ENCODE data around the gene MAST4.

Gene MAST4

DNA sequence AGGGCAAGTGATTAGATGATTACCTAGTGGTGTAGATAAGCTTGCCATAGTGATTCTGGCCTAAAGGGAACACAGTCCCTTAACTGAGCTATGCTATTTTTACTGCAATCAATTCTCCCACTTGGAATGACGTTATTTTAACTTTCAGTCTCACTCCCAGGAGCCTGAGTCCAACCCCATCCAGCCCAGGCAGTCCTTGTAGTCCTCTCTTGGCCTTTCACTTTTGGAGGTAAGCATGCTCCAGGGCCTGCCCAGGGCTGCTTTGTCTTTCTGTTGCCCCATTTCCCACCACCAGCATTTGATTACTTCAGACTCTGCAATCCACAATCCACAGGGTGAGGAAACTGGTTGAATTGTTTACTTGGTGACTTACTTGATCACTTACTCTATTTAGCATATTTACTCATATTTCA, 367.4 kb downstream of the MAST4 start:
- DNase-seq (ENCODE audit: low spot score) = no peak

DNA sequence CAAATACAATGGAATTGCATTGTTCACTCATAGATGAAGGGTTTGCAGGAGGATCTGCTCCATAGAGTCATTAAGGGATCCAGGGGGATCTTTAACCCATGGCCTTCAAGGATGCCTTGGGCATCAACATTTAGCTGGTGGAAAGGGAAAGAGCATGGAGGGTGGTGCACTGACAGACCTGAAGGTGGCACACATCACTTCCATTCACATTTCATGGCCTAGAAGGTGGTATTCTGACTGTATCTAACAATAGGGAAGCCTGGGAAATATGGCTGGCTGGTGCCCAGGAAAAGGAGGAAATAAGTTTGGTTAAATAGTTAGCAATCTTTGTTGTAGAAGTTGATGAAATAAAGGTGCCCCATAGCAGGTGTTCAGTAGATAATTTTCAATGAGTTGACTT, 370.2 kb downstream of the MAST4 start:
- no peak for DNase-seq (ENCODE audit: low spot score)

DNA sequence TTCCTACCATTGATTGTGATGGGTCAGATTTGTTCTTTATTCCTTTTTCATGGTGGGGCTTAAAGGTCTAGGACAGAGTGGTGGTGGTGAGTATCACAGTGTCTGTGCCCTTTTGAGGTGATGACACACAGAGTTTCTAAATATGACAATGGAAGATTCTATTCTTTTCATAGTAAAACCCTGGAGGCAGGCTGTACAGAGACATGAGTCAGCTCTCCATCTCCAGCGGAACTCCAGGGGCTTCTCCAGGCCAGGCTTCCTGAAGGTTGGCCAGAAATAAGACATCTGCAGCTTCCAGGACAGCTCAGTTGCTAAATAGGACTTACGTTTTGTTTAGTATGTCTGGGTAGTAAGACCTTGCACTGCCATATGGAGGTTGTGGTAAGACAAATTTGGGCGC, 370.9 kb downstream of the MAST4 start:
- DNase-seq (ENCODE audit: low spot score) = no peak

DNA sequence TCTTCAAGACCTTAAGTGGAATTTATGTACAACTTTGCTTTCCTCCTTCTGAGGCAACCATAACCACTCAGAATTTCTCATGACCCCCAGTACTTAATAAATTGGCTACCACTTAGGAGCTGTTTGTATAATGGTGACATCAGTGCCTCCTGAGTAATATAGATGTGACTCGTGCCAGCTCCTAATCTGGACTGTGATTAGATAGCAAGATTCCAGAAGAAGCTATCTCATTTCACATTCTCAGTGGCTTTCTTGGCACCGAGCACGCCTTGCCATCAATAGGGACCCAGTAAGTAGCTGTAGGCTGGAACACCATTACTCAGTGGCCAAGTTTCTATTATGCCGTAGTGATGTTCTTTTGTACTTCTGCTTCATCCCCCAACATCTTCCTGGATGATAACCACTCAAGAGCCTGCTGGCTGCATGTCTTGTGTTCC, 371.7 kb downstream of the MAST4 start:
- DNase-seq (ENCODE audit: low spot score) = no peak

DNA sequence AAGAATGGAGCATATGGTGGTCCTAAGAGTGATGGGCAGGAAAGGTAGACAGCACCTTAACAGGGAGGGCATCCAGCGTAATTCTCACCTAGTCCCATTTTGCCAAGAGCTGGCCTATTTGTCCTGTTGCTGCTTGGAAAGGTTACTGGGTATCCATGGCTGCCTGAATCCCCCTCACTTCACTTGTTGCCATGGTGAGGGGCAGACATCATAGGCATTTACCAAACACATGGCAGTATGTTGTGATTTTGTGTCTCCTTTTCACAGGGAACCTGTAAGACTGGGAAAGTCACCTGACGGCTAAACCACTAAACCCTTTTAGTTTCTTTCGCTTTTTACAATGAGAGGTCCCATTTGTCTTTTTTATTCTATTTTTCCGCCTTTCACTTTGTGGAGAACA, 373.3 kb downstream of the MAST4 start:
- DNase-seq (ENCODE audit: low spot score) = no peak

DNA sequence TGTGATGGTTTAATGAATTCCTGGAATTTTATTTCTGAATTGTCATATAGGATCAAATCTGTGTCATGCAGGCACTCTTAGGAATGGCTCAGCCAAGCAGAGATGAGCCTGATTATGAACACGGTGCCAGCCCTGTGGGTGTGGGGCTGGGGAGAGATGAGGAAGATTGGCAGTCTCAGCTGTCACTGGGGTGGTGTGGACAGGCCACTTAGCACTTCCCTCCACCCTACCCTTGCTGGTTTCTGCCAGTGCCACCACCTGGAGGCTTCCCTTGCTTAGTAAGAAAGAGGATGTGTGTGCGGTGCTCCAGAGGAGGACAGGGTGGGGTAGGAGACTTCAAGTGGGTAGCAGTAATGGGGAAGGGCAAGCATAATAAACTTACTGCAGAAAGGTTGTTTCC, 373.8 kb downstream of the MAST4 start:
- no peak for DNase-seq (ENCODE audit: low spot score)

DNA sequence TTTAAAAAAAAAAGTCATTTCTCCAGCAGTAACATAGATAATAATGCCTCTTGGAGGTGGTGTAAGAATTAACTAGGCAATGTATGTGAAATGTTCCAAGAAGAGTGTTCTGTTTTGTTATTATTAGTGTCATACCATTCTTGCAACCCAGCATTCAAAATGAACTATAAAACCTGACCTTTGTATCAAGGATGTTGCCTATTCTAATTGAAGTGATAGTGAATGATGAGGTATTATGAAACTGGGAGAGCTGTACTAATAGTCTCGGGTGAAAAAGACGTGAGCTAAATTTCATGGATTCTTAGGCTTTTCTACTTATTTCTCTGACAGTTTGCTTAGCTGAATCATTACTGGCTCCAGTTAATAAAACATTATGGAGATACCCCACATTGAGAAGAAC, 375.8 kb downstream of the MAST4 start:
- no peak for DNase-seq (ENCODE audit: low spot score)

DNA sequence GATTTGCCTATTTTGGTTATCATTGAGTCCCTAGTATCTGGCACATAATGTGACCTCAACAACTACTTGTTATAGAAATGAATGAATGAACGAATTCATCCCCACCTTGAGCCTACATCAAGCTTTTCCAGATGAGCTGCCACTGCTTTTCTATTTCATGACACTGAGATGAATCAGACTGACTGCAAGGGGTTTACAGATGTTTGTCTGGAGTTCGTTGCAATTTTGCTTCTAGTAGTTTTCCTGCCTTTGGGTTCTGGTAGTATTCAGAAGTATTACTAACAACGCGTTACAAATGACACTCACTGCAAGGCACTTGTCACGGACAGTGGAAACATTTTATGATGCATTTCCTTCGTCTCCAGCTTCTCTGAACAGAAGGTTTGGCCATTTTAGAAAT, 378.1 kb downstream of the MAST4 start:
- DNase-seq (ENCODE audit: low spot score) = no peak

DNA sequence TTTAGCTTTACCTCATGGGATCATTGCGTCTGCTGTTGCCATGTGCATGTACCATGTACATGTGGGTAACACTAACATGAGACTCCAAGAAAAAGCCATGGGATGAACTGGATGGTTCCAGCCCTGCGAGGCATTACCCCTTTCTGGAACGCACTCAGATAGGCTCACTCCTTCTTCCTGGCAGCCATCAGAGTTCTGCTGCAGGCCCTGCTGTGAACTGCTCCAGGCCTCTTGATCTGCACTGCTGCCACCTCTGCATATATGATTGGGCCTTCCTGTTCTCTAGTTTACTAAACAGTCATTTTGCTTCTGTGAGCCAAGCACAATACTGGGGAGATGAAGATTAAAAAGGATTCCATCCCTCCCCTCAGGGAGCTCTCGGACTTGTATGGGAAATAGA, 379.9 kb downstream of the MAST4 start:
- no peak for DNase-seq (ENCODE audit: low spot score)

DNA sequence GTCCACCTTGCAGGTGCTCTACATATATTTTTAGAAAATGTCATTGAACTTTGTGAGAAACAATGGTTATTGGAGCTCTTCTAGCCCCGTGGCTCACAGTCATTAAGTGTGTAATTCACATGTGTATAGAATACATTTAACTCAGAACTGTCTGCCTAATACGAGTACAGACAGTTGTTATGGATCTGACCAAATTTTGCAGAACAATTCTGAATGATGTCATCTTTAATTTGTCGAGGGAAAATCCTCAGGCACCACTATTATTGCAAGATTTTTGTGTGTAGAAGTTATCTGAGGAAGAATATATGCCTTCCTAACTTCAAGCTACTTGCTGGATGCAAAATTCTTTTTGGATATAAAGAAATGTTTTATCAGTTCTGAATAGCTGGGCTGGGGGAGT, 383.5 kb downstream of the MAST4 start:
- DNase-seq (ENCODE audit: low spot score) = no peak

DNA sequence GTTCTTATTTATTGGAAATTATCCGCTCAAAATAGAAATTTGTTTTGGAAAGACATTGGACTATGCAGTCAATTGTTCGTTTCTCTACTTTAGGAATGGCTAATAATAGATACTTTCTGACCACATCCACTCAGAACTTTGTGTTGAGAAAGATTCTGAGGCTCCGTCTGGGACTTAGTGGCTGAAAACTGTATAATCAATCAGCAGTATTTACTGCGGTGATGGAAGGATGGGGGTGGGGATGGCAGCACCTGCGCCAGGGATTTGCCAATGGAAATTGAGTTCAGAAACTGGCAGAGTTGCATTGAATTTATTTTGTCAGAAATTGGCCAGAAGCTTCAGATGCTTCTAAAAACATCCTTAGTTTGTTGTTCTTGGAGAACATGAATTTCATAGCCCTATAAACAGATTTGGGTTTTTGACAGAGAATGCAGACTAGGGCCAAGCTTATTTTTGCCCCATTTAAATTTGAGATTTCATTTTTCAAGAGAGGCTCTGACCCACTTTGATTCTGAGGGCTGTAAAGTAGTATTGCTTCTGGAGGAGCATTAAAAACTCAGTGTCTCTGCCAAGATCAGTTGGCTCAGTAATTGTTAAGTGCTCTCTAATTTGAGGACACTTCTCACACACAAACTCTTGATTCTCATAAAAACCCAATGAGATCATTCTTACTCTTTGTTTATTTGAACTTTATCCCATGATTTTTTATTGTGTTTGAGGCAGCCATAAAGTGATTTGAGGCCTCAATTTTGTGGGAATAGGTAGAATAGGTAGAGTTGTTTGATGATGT, 385.3 kb downstream of the MAST4 start:
- no peak for DNase-seq (ENCODE audit: low spot score)

DNA sequence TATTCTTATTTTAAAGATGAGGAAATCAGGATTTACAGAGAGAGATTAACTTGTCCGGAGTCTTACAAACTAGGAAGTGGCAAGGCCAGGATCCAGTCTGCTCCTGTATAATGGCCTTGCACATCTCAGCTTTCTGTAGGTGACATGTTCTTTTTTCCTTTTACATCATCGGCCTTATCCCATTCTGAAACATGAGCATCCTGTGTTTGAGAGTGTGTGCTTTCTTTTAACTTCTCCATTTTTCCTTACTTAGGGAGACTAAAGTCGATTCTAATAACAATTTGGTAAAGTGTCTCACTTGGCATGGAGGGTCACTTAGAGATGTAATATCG, 385.8 kb downstream of the MAST4 start:
- no peak for DNase-seq (ENCODE audit: low spot score)

DNA sequence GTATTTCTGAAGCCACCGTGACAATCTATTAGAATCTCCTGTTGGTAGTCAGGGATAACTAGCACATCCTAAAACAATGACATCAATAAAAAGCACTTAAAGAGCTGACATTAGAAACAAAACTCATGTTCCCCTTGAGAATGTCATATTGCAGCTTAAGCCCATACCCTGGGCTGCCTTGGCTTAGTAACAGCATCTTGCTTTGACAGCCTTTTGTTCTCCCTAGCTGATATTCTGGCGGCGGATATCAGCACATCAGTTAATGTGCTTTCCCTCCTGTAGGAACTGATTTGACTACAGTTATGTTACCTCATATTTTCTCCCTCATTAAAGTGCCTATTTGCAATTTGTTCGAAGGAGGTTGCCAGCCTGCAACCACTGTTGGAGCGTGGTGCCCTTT, 386.3 kb downstream of the MAST4 start:
- DNase-seq (ENCODE audit: low spot score) = no peak

DNA sequence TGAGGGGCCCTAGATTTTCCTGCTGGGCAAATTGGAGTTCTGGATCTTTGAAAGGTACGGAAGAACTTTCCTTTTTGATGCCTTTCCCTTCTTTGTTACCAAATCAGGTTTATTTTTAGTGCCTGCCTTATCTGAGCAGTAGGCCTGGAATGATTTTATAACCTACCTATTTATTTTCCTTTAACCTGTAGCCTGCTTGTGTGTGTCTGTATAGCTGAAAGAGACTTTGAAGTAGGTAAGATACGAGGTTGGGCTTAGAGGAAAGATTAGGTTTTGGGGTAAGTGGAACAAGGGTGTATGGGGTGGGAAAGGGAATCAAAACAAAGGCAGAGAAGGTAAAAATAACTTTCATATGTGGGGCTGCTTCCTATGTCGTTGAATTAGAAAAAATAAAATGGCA, 389.2 kb downstream of the MAST4 start:
- DNase-seq (ENCODE audit: low spot score) = no peak

DNA sequence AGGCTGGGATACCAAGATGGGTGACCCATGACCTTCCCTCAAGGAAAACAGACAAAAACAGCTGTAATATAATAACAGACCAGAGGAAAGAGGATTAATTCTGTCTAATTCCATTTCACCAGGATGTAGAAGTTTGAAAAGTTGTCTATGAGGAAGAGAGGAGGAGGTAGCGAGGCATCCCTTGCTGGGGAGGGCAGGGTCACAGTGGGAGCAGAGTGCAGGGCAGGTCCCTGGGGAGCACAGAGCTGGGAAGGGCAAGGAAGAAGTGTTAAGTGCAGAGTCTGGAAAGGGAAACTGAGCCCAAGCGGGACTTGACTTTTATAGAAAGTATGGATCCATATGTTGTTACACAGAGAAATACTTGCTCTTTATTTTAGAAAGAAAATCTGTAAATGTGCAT, 389.8 kb downstream of the MAST4 start:
- DNase-seq (ENCODE audit: low spot score) = no peak

DNA sequence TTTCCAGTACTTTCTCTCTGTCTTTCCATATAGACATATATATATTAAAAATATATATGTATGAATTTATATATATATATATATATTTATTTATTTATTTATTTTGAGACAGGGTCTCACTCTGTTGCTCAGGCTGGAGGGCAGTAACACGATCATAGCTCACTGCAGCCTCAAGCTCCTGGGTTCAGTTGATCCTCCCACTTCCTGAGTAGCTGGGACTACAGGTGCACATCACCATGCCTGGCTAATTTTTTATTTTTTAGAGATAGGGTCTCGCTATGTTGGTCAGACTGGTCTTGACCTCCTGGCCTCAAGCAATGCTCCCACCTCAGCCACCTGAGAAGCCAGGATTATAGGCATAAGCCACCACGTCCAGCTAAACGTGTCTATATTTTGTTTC, 390.3 kb downstream of the MAST4 start:
- no peak for DNase-seq (ENCODE audit: low spot score)

DNA sequence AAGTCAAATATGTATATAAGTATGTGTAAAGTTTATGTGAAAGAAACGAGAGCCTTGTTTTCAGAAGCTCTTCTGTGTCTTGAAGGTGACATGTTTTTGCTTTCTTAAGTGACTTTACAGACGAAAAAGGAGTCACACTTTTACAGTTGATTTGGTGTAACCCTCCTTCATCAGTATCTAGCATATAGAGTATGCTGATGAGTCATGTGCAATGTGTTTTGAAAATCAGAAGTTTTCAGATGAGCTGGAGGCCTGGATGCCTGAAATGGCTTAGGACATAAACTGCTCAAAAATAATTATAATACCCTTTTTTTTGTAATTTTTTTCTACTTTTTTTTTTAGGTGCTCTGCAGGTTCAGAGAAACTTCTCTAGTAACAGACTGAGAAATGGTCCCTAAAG, 390.9 kb downstream of the MAST4 start:
- no peak for DNase-seq (ENCODE audit: low spot score)

DNA sequence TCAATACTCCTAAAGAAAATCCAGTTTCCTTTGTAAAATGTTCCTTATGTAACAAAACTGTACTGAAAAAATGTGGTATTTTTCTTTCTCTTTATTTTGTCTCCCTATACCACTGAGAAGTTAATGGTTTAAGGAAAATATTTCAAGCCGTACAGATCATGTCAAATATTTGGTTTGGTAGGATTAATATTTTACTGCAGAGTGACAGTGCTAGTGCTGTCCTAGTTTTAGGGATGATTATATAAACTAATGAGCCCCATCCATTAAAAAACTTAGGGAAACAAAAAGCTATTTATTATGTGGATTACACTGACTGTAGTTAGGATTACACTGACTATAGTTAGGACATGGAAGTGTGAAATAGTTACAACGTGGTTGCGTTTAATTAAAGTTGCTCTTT, 391.3 kb downstream of the MAST4 start:
- DNase-seq (ENCODE audit: low spot score) = no peak

DNA sequence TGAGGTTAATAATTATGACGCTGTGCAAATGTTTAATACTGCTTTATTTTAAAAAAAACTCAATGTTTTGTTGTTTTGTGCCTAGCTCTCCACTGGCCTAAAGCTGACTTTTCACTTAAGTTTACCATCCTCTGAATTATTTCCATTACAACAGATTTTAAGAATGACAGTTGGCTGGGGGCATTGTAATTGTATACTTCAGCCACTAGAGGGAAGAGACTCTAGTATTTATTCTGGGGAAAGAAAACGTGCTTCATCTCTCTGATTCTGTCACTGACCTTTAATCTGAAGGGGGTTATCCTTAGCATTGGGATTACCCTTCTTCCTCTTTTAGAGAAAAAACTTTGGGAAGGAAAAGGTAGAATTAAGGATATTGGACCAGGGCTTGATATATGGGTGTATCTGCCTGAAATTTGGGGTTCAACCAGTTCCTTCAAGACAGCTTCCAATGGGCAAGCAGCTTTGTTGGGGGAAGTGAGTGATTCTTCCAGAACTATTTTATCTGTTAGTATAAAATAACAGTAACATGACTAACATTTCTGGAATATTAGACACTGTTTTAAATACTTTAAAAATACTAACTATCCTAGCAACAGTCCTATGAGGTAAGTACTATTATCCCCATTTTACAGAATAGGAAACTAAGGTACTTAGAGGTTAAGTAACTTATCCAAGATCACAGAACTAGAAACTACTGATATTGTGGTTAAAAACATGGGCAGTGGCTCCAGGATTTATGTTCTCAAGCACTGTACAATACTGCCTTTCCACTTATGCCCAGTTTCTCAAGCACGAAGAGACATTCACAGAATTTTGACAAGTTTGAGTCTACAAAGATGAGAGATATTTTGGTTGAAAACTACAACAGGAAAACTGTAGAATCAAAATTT, 392.0 kb downstream of the MAST4 start:
- no peak for DNase-seq (ENCODE audit: low spot score)

DNA sequence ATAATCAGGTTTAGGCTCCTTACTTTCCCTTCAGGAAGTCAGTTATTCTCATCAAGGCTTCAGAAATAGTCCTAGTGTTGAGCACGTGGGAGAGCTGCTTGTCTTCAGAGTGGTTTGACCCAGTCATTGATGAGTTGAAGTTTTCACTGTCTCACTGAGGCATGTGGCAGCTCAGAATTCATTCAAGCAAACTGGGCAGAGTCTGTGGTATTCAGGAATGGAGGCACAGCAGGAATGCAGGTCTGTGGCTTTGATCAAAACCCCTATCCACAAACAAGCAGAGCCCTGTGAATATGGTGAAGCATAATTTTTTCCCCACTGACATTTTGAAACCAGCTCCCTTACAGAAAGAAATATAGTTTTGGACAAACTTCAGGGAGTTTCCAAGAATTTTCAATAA, 393.1 kb downstream of the MAST4 start:
- DNase-seq (ENCODE audit: low spot score) = no peak

DNA sequence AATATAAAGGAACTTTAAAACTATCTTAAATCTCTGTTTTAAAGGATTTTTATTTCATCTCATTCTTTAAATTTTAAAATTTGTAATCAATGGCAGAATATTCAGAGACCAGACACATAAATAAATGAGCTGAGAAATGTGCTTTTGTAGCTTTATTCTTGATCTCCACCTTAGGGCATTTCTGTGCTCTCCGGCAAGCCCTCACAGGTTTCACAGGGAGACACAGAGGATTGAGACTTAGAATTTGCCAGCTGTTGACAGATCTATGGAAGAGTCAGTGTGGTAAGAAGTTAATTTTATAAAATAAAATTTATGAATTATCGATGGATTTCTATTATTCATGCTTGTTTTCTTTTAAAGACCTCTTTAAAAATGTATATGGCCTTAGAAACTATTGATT, 393.6 kb downstream of the MAST4 start:
- DNase-seq (ENCODE audit: low spot score) = no peak

DNA sequence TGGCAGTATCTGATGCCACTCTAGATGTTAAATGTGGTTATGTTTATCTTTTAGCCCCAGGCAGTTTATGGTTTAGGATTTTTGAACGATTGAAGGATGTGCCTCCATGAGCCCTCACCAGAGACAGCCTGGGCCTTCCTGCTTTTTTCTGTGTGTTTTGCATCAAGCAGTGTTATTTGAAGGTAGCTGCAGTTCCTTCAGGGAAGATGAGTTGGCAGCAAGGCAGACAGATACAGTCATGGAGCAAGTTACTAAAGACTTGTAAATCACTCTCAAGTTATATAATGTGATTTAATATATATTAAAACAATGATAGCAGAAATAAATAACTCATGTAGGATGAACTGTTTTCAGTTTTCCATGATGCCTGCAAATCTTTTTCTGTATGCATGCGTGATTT, 395.6 kb downstream of the MAST4 start:
- no peak for DNase-seq (ENCODE audit: low spot score)

DNA sequence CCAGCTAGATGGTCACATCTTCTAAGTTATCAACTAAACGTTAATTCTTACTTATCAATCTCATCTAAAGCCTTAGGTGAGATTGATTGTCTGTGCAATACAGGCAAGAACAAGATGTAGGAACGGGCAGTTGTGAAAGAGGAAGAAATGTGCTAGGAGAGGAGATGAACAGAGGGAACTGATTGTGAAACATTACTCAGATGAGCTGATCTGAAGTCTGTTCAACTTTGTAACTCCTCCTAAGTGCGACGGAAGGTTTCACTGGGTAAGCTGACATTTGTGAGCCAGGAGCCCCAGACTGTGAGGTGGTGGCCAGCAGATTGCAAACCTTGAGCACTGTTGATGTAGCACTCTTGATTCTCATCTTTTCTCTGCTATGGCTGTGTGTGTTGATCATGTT, 396.4 kb downstream of the MAST4 start:
- DNase-seq (ENCODE audit: low spot score) = no peak

DNA sequence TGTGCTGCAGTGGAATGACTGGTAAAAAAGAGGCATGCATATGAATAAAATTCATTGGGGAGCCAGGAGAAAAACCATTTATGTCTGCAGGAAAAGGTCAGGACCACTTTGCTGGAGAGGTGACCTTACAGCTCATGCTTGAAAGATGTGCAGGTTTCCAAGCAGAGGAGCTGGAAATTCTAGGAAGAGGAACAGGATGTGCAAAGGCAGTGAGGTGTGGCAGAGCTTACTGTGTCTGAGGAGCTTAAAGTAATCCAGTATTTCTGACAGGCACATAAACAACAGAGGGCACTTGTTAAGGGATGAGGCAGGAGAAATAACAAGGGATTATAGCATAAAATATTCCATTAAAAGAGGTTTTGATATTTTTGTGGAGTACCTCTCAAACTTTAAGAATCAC, 397.3 kb downstream of the MAST4 start:
- no peak for DNase-seq (ENCODE audit: low spot score)
